Measurements from ENCODE around the gene ARHGAP44. TPM values are rescaled to one million over a fixed set of nuclear protein-coding genes. Genes with fewer than 3 reads are reported as not detected.

ARHGAP44 gene
- total and polyA plus RNA-seq, 4 donors = 12.1 to 37.5 (median 20.2) TPM

DNA sequence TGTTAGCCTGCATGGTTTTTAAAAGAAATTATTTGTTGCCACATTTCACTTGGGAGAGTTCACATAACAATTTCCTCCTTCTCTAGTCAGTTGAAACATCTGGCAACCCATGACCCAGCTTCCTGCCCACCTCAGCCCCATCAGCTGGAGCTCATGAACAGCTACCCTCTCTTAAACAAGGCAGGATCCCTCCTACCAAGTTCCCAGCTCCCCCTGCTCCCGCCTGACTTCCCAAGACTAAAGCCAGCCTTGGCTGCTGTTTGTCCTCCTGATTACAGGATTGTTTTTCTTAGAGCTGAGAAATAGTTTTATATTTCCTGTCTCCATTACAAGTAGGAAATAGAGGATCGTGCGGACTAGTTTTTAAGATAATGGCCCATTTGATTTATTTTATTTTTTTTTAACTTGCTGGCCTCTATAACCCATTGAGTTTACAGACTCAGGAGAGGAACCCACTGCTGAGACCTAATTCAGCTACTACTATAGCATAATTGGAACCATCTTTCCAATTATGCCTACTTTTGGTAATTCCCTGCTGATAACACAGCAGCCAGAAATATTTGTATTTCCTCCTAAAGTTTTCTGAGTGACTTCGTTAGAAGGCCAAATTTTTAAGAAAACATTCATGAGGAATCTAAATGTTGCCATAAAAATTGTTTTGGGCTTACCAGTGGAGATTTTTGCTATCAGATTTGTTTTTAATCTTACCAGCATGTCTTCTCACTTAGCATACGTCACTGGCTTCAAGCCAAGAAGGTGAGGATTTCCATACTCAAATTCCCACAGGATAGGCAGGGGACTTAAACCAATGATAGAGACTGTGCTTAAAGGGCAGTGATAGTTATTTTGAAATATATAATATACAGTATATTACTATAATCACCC is 138.5 kb downstream of the ARHGAP44 start:
- H3K27ac ChIP-seq (ENCODE audit: low read depth in 1 of 2, low read length in 1 of 2) = peak overlapping the region in 1 of 2 donors; percentile 36
- no peak for ATAC-seq (ENCODE audit: insufficient read depth, low FRiP score)
- H3K9ac ChIP-seq (ENCODE audit: insufficient read depth in 1 of 2, low read length in 2 of 2) = no peak overlapping the region
- peak in 2 of 3 donors; percentile 29 to 68 for DNase-seq
- WGBS, 2 donors = 42 to 54% methylated on average over 5 of the region's 5 CpGs
- TF ChIP-seq CTCF (IDR thresholded peaks at IDR 0.05; ENCODE audit: control extremely low read depth, extremely low read depth) = no peak
- H3K9me3 ChIP-seq (ENCODE audit: control insufficient read depth in 4 of 4, insufficient read depth in 3 of 4, low read length in 3 of 4) = no peaks in the 10 kb centered on the region
- H3K4me3 ChIP-seq = no peak overlapping the region
- H3K36me3 ChIP-seq (ENCODE audit: control insufficient read depth in 4 of 4, insufficient read depth in 4 of 4, low read length in 4 of 4) = peaks cover 0 to 2% (median under 1%) of the 10 kb centered on the region in 4 donors
- peaks cover 0 to 14% (median 0%) of the 10 kb centered on the region in 5 donors for H3K4me1 ChIP-seq (ENCODE audit: control insufficient read depth in 5 of 5, insufficient read depth in 5 of 5, low read length in 5 of 5)
- H3K27me3 ChIP-seq (ENCODE audit: control insufficient read depth in 3 of 3, insufficient read depth in 3 of 3, low read length in 2 of 3) = no peaks in the 10 kb centered on the region

- H3K9ac ChIP-seq (ENCODE audit: insufficient read depth in 1 of 2, low read length in 2 of 2) = no peak overlapping the region
- 74 to 83% methylated on average over 2 of the region's 2 CpGs for WGBS, 2 donors
- H3K36me3 ChIP-seq (ENCODE audit: control insufficient read depth in 4 of 4, insufficient read depth in 4 of 4, low read length in 4 of 4) = peaks cover 0 to under 1% (median under 1%) of the 10 kb centered on the region in 4 donors
- no peak overlapping the region for H3K4me3 ChIP-seq
- H3K27me3 ChIP-seq (ENCODE audit: control insufficient read depth in 3 of 3, insufficient read depth in 3 of 3, low read length in 2 of 3) = no peaks in the 10 kb centered on the region
- H3K4me1 ChIP-seq (ENCODE audit: control insufficient read depth in 5 of 5, insufficient read depth in 5 of 5, low read length in 5 of 5) = peaks cover 0 to 14% (median 0%) of the 10 kb centered on the region in 5 donors
- H3K27ac ChIP-seq (ENCODE audit: low read depth in 1 of 2, low read length in 1 of 2) = no peak overlapping the region
- DNase-seq = no peak
- ATAC-seq (ENCODE audit: insufficient read depth, low FRiP score) = no peak
- TF ChIP-seq CTCF (IDR thresholded peaks at IDR 0.05; ENCODE audit: control extremely low read depth, extremely low read depth) = no peak
- no peaks in the 10 kb centered on the region for H3K9me3 ChIP-seq (ENCODE audit: control insufficient read depth in 4 of 4, insufficient read depth in 3 of 4, low read length in 3 of 4)
Measured at GRCh38 chr17:12928736-12929135, 139.4 kb downstream of the ARHGAP44 start.

- Histone ChIP-seq H3K4me3 (no peak overlapping the region), H3K9ac (ENCODE audit: insufficient read depth in 1 of 2, low read length in 2 of 2) (no peak overlapping the region), H3K27me3 (ENCODE audit: control insufficient read depth in 3 of 3, insufficient read depth in 3 of 3, low read length in 2 of 3) (no peaks in the 10 kb centered on the region), H3K9me3 (ENCODE audit: control insufficient read depth in 4 of 4, insufficient read depth in 3 of 4, low read length in 3 of 4) (no peaks in the 10 kb centered on the region), H3K36me3 (ENCODE audit: control insufficient read depth in 4 of 4, insufficient read depth in 4 of 4, low read length in 4 of 4) (no peaks in the 10 kb centered on the region), H3K4me1 (ENCODE audit: control insufficient read depth in 5 of 5, insufficient read depth in 5 of 5, low read length in 5 of 5) (no peaks in the 10 kb centered on the region), H3K27ac (ENCODE audit: low read depth in 1 of 2, low read length in 1 of 2) (no peak overlapping the region)
- ATAC-seq (ENCODE audit: insufficient read depth, low FRiP score) (no peak), DNase-seq (peak in 1 of 3 donors; percentile 3)
- 60 to 69% methylated on average over 3 of the region's 3 CpGs for WGBS, 2 donors
- TF ChIP-seq CTCF (IDR thresholded peaks at IDR 0.05; ENCODE audit: control extremely low read depth, extremely low read depth) = no peak
Measured at GRCh38 chr17:12936501-12936900, 147.2 kb downstream of the ARHGAP44 start.
